Keratinocyte (primary cell): ENCODE data around the gene PERCC1. TPM values are rescaled to one million over a fixed set of nuclear protein-coding genes. Genes with fewer than 3 reads are reported as not detected.

Experiments used
- DNase-seq: peaks from one replicate; pipeline ENCODE4 v3.0.0-alpha.2; 2011; ENCODE audit warnings: low read depth, missing footprints, low spot score
- FAIRE-seq: peaks from 2 replicates; lab custom pipeline; 2011; peaks lifted over from hg19 to GRCh38; lab: Jason Lieb, UNC
- H2AFZ ChIP-seq: 2 replicates; pipeline ENCODE4 v1.6.0; 2012; ENCODE audit warnings: low read length, control low read depth, inconsistent platforms; ENCODE audit not compliant: control insufficient read depth
- H3K27ac ChIP-seq: 2 replicates; pipeline ENCODE4 v1.5.1; 2011; ENCODE audit warnings: low read length; ENCODE audit not compliant: control insufficient read depth, insufficient read depth
- H3K27me3 ChIP-seq: 3 replicates; pipeline ENCODE4 v1.6.0; 2011; ENCODE audit warnings: low read length; ENCODE audit not compliant: control insufficient read depth, insufficient read depth; ENCODE audit errors: extremely low read depth
- H3K36me3 ChIP-seq, 2 experiments: 2 replicates in 1 of 2; 3 replicates in 1 of 2; pipeline ENCODE4 v1.5.1; 2011; ENCODE audit warnings: low read length in 2 of 2, mild to moderate bottlenecking in 1 of 2; ENCODE audit not compliant: control insufficient read depth in 2 of 2, insufficient read depth in 2 of 2; ENCODE audit errors: extremely low read depth in 1 of 2
- H3K4me1 ChIP-seq: 3 replicates; pipeline ENCODE4 v1.5.1; 2011; ENCODE audit warnings: low read length; ENCODE audit not compliant: control insufficient read depth, insufficient read depth; ENCODE audit errors: extremely low read depth
- H3K4me2 ChIP-seq: 3 replicates; pipeline ENCODE4 v1.6.0; 2011; ENCODE audit warnings: low read depth, low read length; ENCODE audit not compliant: control insufficient read depth, insufficient read depth; ENCODE audit errors: extremely low read depth
- H3K4me3 ChIP-seq, 3 experiments: fragments of 200-600 bp in 1 of 3; sonication (generic) in 1 of 3; 2 replicates in 2 of 3; 3 replicates in 1 of 3; pipeline ENCODE4 v1.5.1; 2011 to 2016; ENCODE audit warnings: low read length in 3 of 3, mild to moderate bottlenecking in 3 of 3, control low read depth in 2 of 3, inconsistent platforms in 1 of 3, low read depth in 1 of 3, mixed read lengths in 1 of 3, mixed run types in 1 of 3, moderate library complexity in 1 of 3; ENCODE audit not compliant: control insufficient read depth in 2 of 3, insufficient read depth in 2 of 3; ENCODE audit errors: extremely low read depth in 1 of 3
- H3K79me2 ChIP-seq: 2 replicates; pipeline ENCODE4 v1.6.0; 2012; ENCODE audit warnings: low read length; ENCODE audit not compliant: control insufficient read depth, insufficient read depth
- H3K9ac ChIP-seq: 3 replicates; pipeline ENCODE4 v1.6.0; 2011; ENCODE audit warnings: low read length; ENCODE audit not compliant: control insufficient read depth, insufficient read depth; ENCODE audit errors: extremely low read depth
- H3K9me1 ChIP-seq: 3 replicates; pipeline ENCODE4 v1.6.0; 2011; ENCODE audit warnings: low read length; ENCODE audit not compliant: control insufficient read depth, insufficient read depth; ENCODE audit errors: extremely low read depth
- H3K9me3 ChIP-seq: 2 replicates; pipeline ENCODE4 v1.5.1; 2012; ENCODE audit warnings: low read depth, low read length; ENCODE audit not compliant: control insufficient read depth
- H4K20me1 ChIP-seq: 3 replicates; pipeline ENCODE4 v1.6.0; 2011; ENCODE audit warnings: low read length; ENCODE audit not compliant: control insufficient read depth, insufficient read depth; ENCODE audit errors: extremely low read depth
- CTCF ChIP-seq, 3 experiments: IDR thresholded peaks in 1 of 3; conservative IDR thresholded peaks in 1 of 3; optimal IDR thresholded peaks in 1 of 3; 2 replicates in 2 of 3; 3 replicates in 1 of 3; pipeline versions ENCODE3 to v1.5.1; 2011; ENCODE audit warnings: low read length in 3 of 3, mild to moderate bottlenecking in 3 of 3, moderate library complexity in 2 of 3, control low read depth in 1 of 3, inconsistent platforms in 1 of 3; ENCODE audit not compliant: insufficient read depth in 2 of 3; ENCODE audit errors: extremely low read depth in 1 of 3
- EZH2 ChIP-seq: IDR thresholded peaks from one replicate; pipeline ENCODE4 v1.6.1; 2012; ENCODE audit warnings: inconsistent platforms, mild to moderate bottlenecking, low read length, moderate library complexity
- dilution Hi-C: fragments of 300-500 bp; cut with MboI; formaldehyde crosslinking; loops from one replicate; pipeline ENCODE4 v1.7.0; 2020; ENCODE audit warnings: low sequenced_read_pairs; ENCODE audit not compliant: extremely low pct_ligation_motif_present
- polyA plus RNA-seq, 5 experiments: library from polyadenylated mRNA; depleted of rRNA in 3 of 5; stranded (reverse) in 3 of 5; stranded (forward) in 1 of 5; unstranded in 1 of 5; fragments of >200 nt; gene quantifications; 1 replicate in 1 of 5; 2 replicates in 3 of 5; 3 replicates in 1 of 5; pipeline versions ENCODE4 v1.2.1 to v1.2.3, GENCODE V29; 2011 to 2012; ENCODE audit warnings: missing spikeins in 2 of 5, low read depth in 1 of 5, low replicate concordance in 1 of 5

Gene PERCC1
- polyA plus RNA-seq, 1 donor (not counting 4 experiments of a cell fraction or from before 2014, with no cell fraction given), result not detected

DNA sequence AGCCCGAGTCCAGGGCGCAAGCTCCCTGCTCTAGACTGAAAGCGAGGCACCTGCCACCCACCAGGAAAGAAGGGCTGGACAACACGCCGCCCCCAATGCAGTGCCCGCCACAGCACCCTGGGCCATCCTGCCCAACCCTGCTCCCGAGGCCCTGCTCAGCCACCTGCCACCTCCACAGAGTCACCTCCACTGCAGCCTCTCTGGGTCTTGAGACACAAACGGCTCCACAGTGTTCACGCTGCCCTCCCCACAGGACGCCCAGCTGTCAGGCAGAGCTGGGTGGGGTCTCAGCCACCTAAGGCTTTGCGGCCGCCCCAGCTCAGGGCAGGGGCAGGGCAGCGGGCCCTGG is 34.7 kb downstream of the PERCC1 start:
- H3K4me2 ChIP-seq, result no peak overlapping the region
- H2AFZ ChIP-seq, result no peak overlapping the region
- no peak overlapping the region for H3K4me3 ChIP-seq
- H3K27me3 ChIP-seq, result no peaks in the 10 kb centered on the region
- peaks cover 31% of the 10 kb centered on the region for H3K79me2 ChIP-seq
- no peak overlapping the region for H3K9ac ChIP-seq
- FAIRE-seq (no peak), DNase-seq (no peak)
- peaks cover 0 to 11% of the 10 kb centered on the region in 2 experiments for H3K36me3 ChIP-seq
- H3K9me1 ChIP-seq, result no peaks in the 10 kb centered on the region
- H4K20me1 ChIP-seq, result no peaks in the 10 kb centered on the region
- no peak for TF ChIP-seq EZH2
- TF ChIP-seq CTCF (optimal IDR thresholded peaks at IDR 0.05 in 1 of 3, IDR thresholded peaks at IDR 0.05 in 1 of 3, conservative IDR thresholded peaks at IDR 0.05 in 1 of 3; ENCODE audit: extremely low read depth in 1 of 3, insufficient read depth in 2 of 3, low read length in 3 of 3), result no peak
- no peaks in the 10 kb centered on the region for H3K4me1 ChIP-seq
- dilution Hi-C loops, result no loop called here
- no peak overlapping the region for H3K27ac ChIP-seq
- H3K9me3 ChIP-seq, result no peaks in the 10 kb centered on the region

DNA sequence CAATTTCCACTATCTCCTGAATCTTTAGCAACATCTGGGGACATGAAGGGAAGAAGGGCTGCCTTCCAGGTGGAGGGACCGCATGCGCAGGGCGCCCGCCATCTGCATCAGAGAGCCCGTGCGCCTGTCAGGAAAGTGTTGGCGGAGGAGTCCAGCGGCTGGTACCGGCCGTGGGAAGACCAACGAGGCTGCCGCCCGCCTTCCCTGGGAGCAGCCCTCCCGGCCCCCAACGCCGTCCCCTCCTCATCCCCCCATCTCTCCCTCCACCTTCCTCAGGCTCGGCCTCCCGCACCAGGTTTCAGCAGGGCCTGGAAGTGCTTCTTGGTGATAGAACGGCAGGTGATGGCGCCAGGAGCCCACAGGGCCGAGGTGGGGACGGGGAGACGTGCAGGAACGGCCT is 35.2 kb downstream of the PERCC1 start:
- DNase-seq (no peak), FAIRE-seq (no peak)
- Histone ChIP-seq H3K27me3 (no peaks in the 10 kb centered on the region), H3K27ac (no peak overlapping the region), H3K4me3 (no peak overlapping the region), H2AFZ (no peak overlapping the region), H3K9me1 (no peaks in the 10 kb centered on the region), H3K4me2 (no peak overlapping the region), H3K4me1 (no peaks in the 10 kb centered on the region), H3K9ac (no peak overlapping the region), H4K20me1 (no peaks in the 10 kb centered on the region), H3K79me2 (peaks cover 36% of the 10 kb centered on the region), H3K9me3 (no peaks in the 10 kb centered on the region), H3K36me3 (peaks cover 0 to 11% of the 10 kb centered on the region in 2 experiments)
- dilution Hi-C loops, result no loop called here
- TF ChIP-seq CTCF (optimal IDR thresholded peaks at IDR 0.05 in 1 of 3, IDR thresholded peaks at IDR 0.05 in 1 of 3, conservative IDR thresholded peaks at IDR 0.05 in 1 of 3; ENCODE audit: extremely low read depth in 1 of 3, insufficient read depth in 2 of 3, low read length in 3 of 3) (no peak), EZH2 (no peak)
